ENCODE data around the gene KCNIP1. TPM values are rescaled to one million over a fixed set of nuclear protein-coding genes. Genes with fewer than 3 reads are reported as not detected.

The KCNIP1 gene
- total and polyA plus RNA-seq, 9 of the 15 experiments (the other 6 are each of a cell fraction or from before 2014, with no cell fraction given), result not detected

GRCh38 chr5:170630226-170630625 is 126.4 kb downstream of the KCNIP1 start:
- FAIRE-seq (no peak), ATAC-seq (no peak), DNase-seq (ENCODE audit: extremely low read depth in 1 of 4, low spot score in 3 of 4) (no peak)
- WGBS (ENCODE audit: insufficient coverage, low coverage, missing lambda C conversion rate), result 2% methylated on average over 8 of the region's 8 CpGs
- Histone ChIP-seq H3K4me2 (ENCODE audit: insufficient read depth, low read length) (no peak overlapping the region), H3K4me3 (no peak overlapping the region), H3K27me3 (ENCODE audit: control insufficient read depth in 2 of 2, insufficient read depth in 2 of 2, low read length in 2 of 2) (peaks cover 0 to 17% of the 10 kb centered on the region in 2 experiments; a peak in 1 of 5 replicates), H3K9ac (ENCODE audit: insufficient read depth in 1 of 2, low read depth in 2 of 2, low read length in 2 of 2) (no peak overlapping the region), H3K36me3 (ENCODE audit: control insufficient read depth, insufficient read depth, low read length) (no peaks in the 10 kb centered on the region), H3K9me3 (replicated peaks; ENCODE audit: control insufficient read depth, insufficient read depth, low read depth, low read length) (no peaks in the 10 kb centered on the region), H2AFZ (ENCODE audit: low read depth, low read length) (no peak overlapping the region), H3K9me1 (ENCODE audit: control insufficient read depth, insufficient read depth, low read length) (no peaks in the 10 kb centered on the region), H4K20me1 (replicated peaks; ENCODE audit: control insufficient read depth, insufficient read depth, low read length) (peaks cover 22% of the 10 kb centered on the region), H3K27ac (ENCODE audit: extremely low read depth, low read depth, low read length) (no peak overlapping the region), H3K79me2 (ENCODE audit: control insufficient read depth, insufficient read depth, low read length) (no peaks in the 10 kb centered on the region), H3K4me1 (replicated peaks in 1 of 2; ENCODE audit: control insufficient read depth in 2 of 2, insufficient read depth in 2 of 2, low read length in 2 of 2) (peaks cover 4 to 11% of the 10 kb centered on the region in 2 experiments; a peak in 4 of 5 replicates)
- no TSS peak for BruUV-seq (replicated peaks)
- ChIA-PET POLR2A (no interaction called here), CTCF (ENCODE audit: low intra/inter-chr PET ratio) (no interaction called here)
- intact Hi-C loops (cut with micrococcal nuclease) (no loop called here), in situ Hi-C loops (cut with MboI) (no loop called here)
- no peak for TF ChIP-seq ZBTB9 (CRISPR knock-in tag; IDR thresholded peaks at IDR 0.05)
- TF ChIP-seq HMG20B (CRISPR knock-in tag; IDR thresholded peaks at IDR 0.05), result no peak
- no peak for TF ChIP-seq TEAD4 (IDR thresholded peaks at IDR 0.05; ENCODE audit: low read length)
- TF ChIP-seq TEAD4 (CRISPR knock-in tag; IDR thresholded peaks at IDR 0.05; ENCODE audit: borderline replicate concordance), result no peak
- no peak for TF ChIP-seq SMC3 (conservative IDR thresholded peaks at IDR 0.05; ENCODE audit: insufficient read depth, low read depth, low read length)
- TF ChIP-seq TFE3 (CRISPR knock-in tag; IDR thresholded peaks at IDR 0.05), result no peak
- TF ChIP-seq EHMT2 (IDR thresholded peaks at IDR 0.05), result no peak
- TF ChIP-seq ZNF253 (CRISPR knock-in tag; conservative IDR thresholded peaks at IDR 0.05), result no peak
- no peak for TF ChIP-seq ETV6 (IDR thresholded peaks at IDR 0.05; ENCODE audit: borderline replicate concordance in 1 of 2, low read depth in 2 of 2, low read length in 1 of 2)
- no peak for TF ChIP-seq ETV6 (CRISPR knock-in tag; IDR thresholded peaks at IDR 0.05; ENCODE audit: borderline replicate concordance)
- TF ChIP-seq SMARCB1 (IDR thresholded peaks at IDR 0.05; ENCODE audit: insufficient read length, low read depth), result no peak
- TF ChIP-seq HINFP (tag; conservative IDR thresholded peaks at IDR 0.05; ENCODE audit: low read depth), result no peak
- no peak for TF ChIP-seq SOX6 (IDR thresholded peaks at IDR 0.05)
- no peak for TF ChIP-seq STAG1 (CRISPR knock-in tag; IDR thresholded peaks at IDR 0.05; ENCODE audit: borderline replicate concordance)
